ENCODE measurements around the gene SEPTIN8. TPM values are rescaled to one million over a fixed set of nuclear protein-coding genes. Genes with fewer than 3 reads are reported as not detected.
A peak's percentile ranks its signal among the peaks of the same experiment; 100 is the strongest.

SEPTIN8 gene
- total RNA-seq, 1 donor from 2014 or later, result 62.7 TPM

DNA sequence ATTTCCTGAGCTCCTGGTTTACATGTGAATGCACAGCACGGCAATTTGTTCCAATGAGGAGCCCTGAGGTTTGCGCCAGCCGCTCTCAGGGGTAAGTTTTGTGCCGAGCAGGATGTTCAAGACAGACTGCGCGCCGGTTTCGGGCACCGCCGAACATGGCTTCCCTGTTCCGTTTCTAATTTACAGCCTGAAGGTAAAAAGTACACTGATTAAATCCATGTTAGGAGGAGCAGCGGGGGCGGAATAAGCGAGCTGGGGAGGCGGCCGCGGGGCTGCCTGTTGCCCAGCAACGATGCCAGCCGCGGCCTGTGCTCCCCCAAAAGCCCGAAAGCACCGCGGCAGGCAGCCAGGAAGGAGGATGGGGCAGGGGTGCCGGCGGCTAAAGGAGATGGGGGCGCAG is 42.4 kb upstream of the SEPTIN8 start:
- Mint-ChIP-seq H3K4me3 (no peak overlapping the region), H3K27me3 (peaks cover 29% of the 10 kb centered on the region), H3K4me1 (ENCODE audit: unreplicated experiment) (peaks cover 14% of the 10 kb centered on the region), H3K9me3 (no peaks in the 10 kb centered on the region), H3K36me3 (no peaks in the 10 kb centered on the region), H3K27ac (no peak overlapping the region)
- DNase-seq (ENCODE audit: extremely low spot score, unreplicated experiment), result no peak
- TF ChIP-seq, protein P1, sequence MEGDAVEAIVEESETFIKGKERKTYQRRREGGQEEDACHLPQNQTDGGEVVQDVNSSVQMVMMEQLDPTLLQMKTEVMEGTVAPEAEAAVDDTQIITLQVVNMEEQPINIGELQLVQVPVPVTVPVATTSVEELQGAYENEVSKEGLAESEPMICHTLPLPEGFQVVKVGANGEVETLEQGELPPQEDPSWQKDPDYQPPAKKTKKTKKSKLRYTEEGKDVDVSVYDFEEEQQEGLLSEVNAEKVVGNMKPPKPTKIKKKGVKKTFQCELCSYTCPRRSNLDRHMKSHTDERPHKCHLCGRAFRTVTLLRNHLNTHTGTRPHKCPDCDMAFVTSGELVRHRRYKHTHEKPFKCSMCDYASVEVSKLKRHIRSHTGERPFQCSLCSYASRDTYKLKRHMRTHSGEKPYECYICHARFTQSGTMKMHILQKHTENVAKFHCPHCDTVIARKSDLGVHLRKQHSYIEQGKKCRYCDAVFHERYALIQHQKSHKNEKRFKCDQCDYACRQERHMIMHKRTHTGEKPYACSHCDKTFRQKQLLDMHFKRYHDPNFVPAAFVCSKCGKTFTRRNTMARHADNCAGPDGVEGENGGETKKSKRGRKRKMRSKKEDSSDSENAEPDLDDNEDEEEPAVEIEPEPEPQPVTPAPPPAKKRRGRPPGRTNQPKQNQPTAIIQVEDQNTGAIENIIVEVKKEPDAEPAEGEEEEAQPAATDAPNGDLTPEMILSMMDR (conservative IDR thresholded peaks at IDR 0.05), result no peak

DNA sequence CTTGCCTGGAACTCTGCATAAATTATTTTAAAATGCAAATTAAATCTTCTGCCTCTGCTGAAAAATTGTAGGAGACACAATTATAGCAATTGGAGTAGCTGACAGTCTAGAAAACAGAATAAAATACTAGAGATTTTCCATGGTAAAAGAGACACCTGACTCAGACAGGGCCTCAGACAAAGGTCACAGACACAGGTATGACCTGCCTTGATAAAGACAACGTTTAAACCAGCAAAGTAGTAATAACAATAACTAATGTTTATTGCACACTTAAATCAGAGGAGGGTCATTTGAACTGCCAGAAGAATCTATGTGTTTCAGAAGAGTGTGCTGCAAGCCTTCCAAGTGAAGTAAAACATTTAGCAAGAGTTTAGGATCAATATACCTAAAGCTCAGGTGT is 40.0 kb upstream of the SEPTIN8 start:
- H3K27me3 Mint-ChIP-seq, result peaks cover 37% of the 10 kb centered on the region
- H3K4me1 Mint-ChIP-seq (ENCODE audit: unreplicated experiment), result peaks cover 13% of the 10 kb centered on the region
- no peak overlapping the region for H3K27ac Mint-ChIP-seq
- no peaks in the 10 kb centered on the region for H3K36me3 Mint-ChIP-seq
- no peak for DNase-seq (ENCODE audit: extremely low spot score, unreplicated experiment)
- TF ChIP-seq, protein P1 (conservative IDR thresholded peaks at IDR 0.05), result no peak
- H3K4me3 Mint-ChIP-seq, result no peak overlapping the region
- no peaks in the 10 kb centered on the region for H3K9me3 Mint-ChIP-seq

DNA sequence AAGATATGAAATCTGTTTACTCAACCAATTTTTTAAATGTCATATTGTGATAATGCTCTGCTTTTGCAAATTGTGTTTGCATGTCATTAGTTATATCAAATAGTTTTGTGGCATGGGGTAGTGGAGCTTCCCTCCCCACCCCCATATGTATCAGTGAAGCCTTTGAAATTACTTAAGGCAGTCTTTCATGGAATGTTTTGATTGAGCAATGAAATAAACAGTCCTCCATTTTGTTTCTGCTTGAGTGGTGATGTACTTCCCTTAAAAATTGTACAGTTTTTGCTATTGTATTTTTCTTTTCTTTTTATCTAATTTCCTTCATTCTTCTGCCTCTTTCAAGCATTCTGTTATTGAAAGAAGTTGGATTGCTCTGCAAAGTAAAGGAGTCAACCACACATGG is 39.5 kb upstream of the SEPTIN8 start:
- Mint-ChIP-seq H3K4me3 (no peak overlapping the region), H3K27me3 (peaks cover 41% of the 10 kb centered on the region), H3K36me3 (no peaks in the 10 kb centered on the region), H3K27ac (no peak overlapping the region), H3K9me3 (no peaks in the 10 kb centered on the region), H3K4me1 (ENCODE audit: unreplicated experiment) (peaks cover 9% of the 10 kb centered on the region)
- TF ChIP-seq, protein P1 (conservative IDR thresholded peaks at IDR 0.05), result no peak
- DNase-seq (ENCODE audit: extremely low spot score, unreplicated experiment), result no peak

DNA sequence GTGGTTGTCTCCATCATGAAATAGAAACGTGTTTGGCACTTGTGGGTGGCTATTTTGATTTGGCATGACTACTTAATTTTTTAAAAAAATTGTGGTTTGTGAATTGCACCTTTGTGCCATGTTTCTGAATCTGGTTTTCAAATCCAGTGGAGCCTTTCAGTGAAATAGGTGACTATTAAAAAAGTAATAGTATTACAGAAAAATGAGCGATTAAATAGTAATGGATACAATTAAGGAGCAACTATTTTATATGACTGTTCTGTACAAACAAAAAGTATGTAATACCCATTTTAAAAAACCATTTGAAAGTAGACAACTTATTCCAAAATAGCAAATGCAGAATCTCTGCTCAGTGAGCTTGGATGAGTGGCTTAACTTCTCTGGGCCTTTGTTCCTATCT is 39.0 kb upstream of the SEPTIN8 start:
- peaks cover 46% of the 10 kb centered on the region for H3K27me3 Mint-ChIP-seq
- H3K36me3 Mint-ChIP-seq, result no peaks in the 10 kb centered on the region
- H3K4me1 Mint-ChIP-seq (ENCODE audit: unreplicated experiment), result peaks cover 5% of the 10 kb centered on the region
- TF ChIP-seq, protein P1 (conservative IDR thresholded peaks at IDR 0.05), result no peak
- no peak overlapping the region for H3K4me3 Mint-ChIP-seq
- H3K27ac Mint-ChIP-seq, result no peak overlapping the region
- no peaks in the 10 kb centered on the region for H3K9me3 Mint-ChIP-seq
- no peak for DNase-seq (ENCODE audit: extremely low spot score, unreplicated experiment)

DNA sequence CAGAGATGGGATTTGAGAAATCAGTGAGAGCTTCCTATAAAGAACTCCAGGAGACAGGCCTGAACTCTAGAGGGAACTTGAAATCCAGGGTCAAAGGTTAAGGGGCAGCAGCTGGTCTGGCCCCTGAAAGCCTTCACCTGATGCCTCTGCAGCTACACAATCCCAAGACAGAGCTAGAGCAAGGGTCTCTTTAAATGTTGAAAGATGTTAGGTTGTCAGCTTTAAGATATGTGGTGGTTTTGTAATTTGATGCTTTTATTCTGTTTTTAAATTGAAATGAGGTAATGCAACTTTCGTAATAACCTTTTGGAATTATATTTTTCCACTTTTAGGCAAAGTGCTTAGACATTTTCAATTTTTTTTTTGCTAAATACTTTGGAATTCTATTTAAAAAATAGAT is 38.4 kb upstream of the SEPTIN8 start:
- peaks cover 5% of the 10 kb centered on the region for H3K4me1 Mint-ChIP-seq (ENCODE audit: unreplicated experiment)
- H3K4me3 Mint-ChIP-seq, result peak overlapping the region; percentile 76
- H3K27ac Mint-ChIP-seq, result peak overlapping the region; percentile 6
- no peak for DNase-seq (ENCODE audit: extremely low spot score, unreplicated experiment)
- TF ChIP-seq, protein P1 (conservative IDR thresholded peaks at IDR 0.05), result no peak
- no peaks in the 10 kb centered on the region for H3K36me3 Mint-ChIP-seq
- H3K27me3 Mint-ChIP-seq, result peaks cover 52% of the 10 kb centered on the region
- no peaks in the 10 kb centered on the region for H3K9me3 Mint-ChIP-seq
